ENCODE measurements around the gene GRM7.

Gene GRM7

GRCh38 chr3:6985848-6986247 is 124.9 kb downstream of the GRM7 start:
- no peak for DNase-seq

- no peak for DNase-seq
Measured at GRCh38 chr3:6989608-6990291, 128.8 kb downstream of the GRM7 start.

- peak; percentile 27 to 32 for DNase-seq
Measured at GRCh38 chr3:6994081-6994668, 133.3 kb downstream of the GRM7 start.

GRCh38 chr3:7000501-7000900 is 139.6 kb downstream of the GRM7 start:
- DNase-seq: no peak

GRCh38 chr3:7001370-7001769 is 140.5 kb downstream of the GRM7 start:
- no peak for DNase-seq

GRCh38 chr3:7015683-7016440 is 154.9 kb downstream of the GRM7 start:
- no peak for DNase-seq

DNA sequence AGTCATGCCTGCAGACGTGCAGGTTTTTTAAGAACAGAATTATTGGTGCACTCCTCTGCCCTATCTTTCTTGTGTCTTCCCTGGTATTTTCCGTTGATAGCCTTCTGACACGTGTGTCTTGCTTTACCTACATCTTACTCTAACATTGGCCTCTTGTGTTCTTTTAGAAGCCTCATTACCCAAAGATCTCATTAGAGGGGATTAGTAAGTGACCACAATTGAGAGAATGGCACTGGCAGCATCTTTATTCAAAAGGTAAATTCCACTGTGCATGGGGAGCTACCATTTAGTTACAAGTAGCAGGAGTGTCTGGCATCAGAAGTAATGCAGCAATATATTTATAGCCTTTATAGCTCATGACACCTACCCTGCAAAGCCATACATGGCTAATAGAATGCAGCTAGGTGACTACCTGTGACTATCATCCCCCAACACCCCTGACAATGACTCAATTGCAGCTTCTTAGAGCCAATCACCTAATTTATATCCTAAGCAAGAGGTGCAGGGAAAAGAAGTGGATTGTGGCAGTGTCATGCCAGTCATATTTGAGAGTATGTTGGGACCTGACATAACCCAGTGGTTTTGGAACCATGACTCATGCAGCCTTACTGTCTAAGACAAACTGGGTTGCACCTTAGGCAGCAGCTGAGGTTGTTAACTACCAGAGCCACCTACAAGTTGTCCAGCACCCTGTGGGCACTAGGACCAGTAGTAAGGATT is 164.8 kb downstream of the GRM7 start:
- DNase-seq: no peak

DNA sequence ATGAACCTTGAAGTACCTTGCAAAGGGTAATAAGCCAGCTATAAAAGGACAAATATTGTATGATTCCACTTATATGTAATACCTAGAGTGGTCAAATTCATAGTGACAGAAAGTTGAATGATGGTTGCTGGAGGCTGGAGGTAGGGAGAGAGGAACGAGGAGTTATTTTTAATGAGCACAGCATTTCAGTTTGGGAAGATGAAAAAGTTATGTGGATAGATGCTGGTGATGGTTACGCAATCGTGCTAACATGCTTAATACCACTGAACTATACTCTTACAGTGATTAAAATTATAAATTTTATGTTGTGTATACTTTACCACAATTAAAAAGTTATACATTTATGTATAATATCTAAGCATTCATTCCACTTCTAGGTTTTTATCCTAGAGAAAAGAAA is 168.6 kb downstream of the GRM7 start:
- no peak for DNase-seq

DNA sequence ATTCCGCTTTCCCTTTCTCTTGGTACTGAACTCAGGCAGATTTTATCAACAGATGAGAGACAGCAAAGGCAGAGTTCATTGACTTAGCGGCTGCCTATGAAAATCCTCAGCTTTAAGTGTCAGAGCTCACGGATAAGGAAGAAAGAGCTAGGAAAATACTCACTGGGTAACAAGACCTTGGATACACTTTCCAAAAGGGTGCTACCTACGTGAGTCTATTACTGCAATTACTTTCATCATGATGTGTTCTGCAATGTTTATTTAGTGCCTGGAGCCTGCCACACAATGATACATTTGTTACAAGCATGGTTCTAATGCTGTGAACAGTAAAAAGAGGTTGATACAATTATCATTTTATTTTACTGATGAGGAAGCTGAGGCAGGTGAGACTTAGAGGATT is 177.5 kb downstream of the GRM7 start:
- DNase-seq: no peak

GRCh38 chr3:7062714-7063113 is 201.8 kb downstream of the GRM7 start:
- no peak for DNase-seq

DNA sequence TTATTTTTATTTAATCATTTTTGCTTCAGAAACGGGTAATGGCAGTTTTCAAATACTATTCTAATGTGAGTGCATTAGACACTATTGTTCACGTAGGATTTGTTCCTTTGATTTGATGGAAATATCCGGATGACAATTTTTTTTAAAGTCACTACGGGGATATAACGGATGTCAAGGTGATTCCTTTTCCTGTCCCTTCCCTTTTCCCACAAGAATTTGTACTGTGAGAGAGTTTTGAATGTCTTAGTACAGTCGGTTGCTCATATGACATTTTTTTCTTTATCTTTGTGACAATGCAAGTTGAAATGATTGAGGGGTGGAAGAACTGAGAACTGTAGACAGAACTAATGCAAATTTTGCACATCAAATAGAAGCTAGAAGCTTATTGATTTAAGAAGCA is 209.5 kb downstream of the GRM7 start:
- DNase-seq: no peak

DNA sequence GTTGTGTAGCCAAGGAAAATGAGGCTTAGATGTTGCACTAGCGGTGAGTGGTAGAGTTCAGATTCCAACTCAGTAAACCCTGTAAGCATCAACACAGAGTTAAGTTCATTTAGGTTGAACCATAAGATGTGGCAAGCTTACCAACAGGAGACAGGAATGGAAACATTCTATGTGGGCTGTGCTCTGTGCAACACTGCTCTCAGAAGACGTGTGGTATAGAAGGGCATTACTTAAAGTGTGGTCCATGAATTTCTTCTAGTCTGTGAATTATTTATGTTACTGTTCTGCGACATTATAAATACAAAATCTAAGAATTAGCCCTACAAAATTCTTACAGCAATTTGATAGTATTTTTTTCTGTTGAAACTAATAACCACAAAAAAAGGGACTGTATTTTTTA is 213.3 kb downstream of the GRM7 start:
- DNase-seq: no peak

DNA sequence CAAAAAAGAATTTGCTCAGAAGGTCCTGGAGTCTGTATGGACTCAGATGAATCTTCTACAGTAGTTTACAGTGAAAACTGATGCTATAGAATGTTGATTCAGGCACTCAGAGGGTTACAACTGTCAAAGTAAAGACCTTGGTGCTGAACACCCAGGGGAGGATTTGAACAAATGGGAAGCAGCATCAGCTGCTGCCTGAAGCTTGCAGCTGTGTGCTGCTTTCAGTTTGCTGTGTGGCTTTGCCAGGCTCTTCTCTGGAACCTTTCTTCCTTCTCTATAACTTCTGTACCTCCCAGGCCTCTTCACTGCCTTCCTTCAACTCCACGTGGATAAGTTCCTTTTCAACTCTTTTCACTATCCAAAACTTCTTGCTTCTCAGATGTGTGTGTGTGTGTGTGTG is 214.2 kb downstream of the GRM7 start:
- no peak for DNase-seq

GRCh38 chr3:7075901-7076300 is 215.0 kb downstream of the GRM7 start:
- peak in 1 of 2 experiments; percentile 7 for DNase-seq

- DNase-seq: no peak
Measured at GRCh38 chr3:7082244-7082643, 221.3 kb downstream of the GRM7 start.

- no peak for DNase-seq
Measured at GRCh38 chr3:7086417-7086816, 225.5 kb downstream of the GRM7 start.

- no peak for DNase-seq
Measured at GRCh38 chr3:7095116-7095515, 234.2 kb downstream of the GRM7 start.

GRCh38 chr3:7100136-7100535 is 239.2 kb downstream of the GRM7 start:
- no peak for DNase-seq

DNA sequence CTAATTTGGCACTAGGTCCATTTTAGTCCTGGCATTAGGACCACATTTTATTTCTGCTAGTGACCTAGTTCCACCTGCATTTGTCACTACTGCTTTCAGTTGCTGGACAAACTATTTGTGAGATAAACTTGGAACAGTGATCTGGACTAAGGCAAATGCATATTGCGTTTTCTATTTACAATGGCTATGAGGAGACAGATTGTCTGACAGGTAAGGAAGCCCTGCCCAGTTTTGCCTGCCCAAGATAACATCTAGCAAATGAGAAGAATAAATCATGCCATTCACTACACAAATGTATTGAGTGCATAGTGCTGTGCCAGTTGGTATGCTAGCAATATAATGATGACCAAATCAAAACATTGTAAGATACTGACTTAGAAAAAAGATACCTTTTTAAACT is 245.7 kb downstream of the GRM7 start:
- no peak for DNase-seq

- no peak for DNase-seq
Measured at GRCh38 chr3:7112523-7113056, 251.7 kb downstream of the GRM7 start.

- DNase-seq: peak; percentile 5 to 14
Measured at GRCh38 chr3:7144697-7145308, 283.9 kb downstream of the GRM7 start.

GRCh38 chr3:7146529-7146928 is 285.6 kb downstream of the GRM7 start:
- DNase-seq: no peak

DNA sequence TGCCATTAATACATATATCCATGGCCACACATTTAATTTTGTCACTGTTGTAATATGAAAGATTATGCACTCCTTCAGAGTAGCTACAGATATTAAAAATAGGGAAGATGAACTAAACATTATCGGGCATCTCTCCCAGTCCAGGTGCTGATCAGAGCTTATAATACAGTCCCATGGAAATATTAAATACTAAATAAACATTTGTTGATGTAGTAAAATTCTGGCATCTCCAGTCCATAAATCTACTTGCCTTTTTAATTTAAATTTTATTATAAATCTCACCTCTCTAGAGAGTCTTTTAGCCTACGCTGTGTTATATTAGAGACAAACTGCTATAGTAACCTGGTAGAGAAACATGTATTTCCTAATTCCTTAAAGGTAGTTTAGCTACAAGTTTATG is 297.6 kb downstream of the GRM7 start:
- DNase-seq: no peak
